ENCODE results near the gene MAS1L.

The MAS1L gene, protein sequence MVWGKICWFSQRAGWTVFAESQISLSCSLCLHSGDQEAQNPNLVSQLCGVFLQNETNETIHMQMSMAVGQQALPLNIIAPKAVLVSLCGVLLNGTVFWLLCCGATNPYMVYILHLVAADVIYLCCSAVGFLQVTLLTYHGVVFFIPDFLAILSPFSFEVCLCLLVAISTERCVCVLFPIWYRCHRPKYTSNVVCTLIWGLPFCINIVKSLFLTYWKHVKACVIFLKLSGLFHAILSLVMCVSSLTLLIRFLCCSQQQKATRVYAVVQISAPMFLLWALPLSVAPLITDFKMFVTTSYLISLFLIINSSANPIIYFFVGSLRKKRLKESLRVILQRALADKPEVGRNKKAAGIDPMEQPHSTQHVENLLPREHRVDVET

DNA sequence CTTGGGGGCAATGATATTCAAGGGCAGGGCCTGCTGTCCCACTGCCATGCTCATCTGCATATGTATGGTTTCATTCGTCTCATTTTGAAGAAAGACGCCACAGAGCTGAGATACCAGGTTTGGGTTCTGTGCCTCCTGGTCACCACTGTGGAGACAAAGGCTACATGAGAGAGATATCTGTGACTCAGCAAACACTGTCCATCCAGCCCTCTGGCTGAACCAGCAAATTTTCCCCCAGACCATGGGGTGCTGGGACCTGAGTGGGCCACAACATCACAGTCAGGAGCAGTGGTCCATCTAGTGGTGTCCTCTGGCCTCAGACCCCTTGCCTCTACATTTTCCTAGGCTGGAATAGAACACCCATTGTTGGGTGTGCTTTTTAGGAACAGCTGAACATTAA, at the start of gene MAS1L:
Gene MAS1L (minus strand): TSS at position 297 of the 400 bp plus-strand sequence. CDS start 54 bp downstream, at position 243.
- no peak for DNase-seq (ENCODE audit: low read depth)

DNA sequence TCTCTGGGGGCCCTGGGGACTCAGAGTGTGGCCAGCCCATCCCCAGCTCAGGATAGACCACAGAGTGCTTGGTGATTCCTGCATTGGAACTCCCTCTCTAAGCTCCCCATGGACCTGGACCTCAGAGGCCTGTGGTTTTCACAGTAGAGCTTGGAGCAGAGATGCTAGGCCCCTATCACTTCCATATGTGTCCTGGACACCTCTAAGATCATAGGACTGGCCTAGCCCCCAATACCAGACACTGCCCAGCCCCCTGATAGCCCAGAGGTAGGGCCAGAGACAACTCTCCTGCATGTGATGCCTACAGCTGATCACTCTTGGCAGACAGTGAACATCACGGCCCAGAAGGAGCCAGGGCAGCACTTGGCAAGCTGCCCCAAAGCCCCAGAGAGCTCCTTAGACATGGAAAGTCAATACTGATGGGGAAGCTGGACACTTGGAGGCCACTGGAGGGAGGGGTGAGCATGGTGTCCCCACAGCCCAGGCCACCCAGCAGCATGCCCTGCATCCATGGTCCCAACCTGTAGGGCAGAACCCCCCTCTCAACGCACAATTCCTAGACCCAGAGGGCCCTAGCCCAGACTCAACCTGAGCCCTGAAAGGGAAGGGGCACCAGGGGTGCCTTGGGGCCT, 44.7 kb upstream of the MAS1L start:
- DNase-seq (ENCODE audit: low read depth), result no peak

DNA sequence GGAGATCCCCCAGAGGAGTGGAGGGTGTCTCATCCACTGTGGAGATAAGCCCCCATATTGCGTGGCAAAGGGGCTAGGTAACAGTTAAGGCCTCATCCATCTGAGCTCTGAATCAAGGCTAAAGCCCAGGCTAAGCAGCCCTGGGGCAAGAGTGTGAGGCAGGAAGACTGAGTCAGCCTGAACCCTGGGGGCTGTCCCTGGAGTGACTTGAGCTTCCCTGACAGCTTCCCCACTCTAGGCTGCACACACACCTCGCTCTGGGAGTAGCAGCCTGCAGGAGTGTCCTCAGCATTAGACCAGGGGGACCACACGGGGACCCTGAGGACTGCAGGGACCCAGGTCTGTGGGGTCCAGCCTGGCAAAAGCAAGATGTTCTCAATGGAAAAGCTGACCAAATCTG, 43.9 kb upstream of the MAS1L start:
- no peak for DNase-seq (ENCODE audit: low read depth)

DNA sequence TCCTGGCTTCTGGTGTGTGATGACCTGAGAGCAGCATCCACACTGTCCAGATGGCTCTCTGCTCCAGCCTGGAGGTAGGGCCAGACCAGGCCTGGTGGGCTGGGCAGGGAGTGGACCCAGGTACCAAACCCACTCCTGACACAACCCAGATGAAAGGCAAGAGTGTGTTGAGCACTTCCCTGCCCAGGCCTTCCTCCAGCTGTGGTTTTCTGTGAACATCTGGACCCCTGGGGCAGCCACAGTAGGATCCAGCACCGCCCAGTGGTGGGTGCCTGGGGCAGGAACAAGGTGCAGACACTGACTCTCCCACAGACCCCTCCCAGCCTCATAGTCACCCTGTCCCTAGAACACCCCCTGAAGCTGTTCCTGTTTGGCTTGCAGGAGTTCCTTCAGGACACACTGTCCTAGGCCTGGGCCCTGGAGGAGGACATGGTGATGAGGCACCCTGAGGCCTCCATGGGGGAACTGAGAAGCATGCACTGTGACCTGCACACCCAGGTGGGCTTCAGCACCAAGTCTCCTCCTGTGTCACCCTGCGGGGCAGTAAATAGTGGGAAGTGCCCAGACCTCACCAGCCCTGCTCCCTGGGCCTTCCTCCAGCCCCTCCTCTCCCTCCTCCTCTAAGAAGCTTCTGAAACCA, 43.0 kb upstream of the MAS1L start:
- no peak for DNase-seq (ENCODE audit: low read depth)

DNA sequence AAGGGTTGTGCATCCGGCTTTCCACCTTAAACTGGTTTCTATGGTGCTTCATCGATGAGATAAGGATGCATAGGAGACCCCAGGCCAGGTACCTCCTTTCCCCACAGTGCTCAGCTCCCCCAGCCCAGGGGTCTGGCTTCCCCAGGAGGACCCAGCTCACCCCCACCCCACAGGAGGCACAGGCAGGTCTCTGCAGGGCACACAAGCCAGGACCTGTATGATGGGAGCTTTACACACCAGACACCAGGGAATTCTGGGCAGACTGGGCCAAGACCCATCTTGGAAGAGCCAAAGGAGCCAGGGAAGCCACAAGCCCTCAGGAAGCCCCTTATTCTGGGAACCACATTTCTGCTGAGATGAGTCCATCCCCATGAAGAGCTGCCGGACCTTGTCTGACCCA, 42.2 kb upstream of the MAS1L start:
- no peak for DNase-seq (ENCODE audit: low read depth)

DNA sequence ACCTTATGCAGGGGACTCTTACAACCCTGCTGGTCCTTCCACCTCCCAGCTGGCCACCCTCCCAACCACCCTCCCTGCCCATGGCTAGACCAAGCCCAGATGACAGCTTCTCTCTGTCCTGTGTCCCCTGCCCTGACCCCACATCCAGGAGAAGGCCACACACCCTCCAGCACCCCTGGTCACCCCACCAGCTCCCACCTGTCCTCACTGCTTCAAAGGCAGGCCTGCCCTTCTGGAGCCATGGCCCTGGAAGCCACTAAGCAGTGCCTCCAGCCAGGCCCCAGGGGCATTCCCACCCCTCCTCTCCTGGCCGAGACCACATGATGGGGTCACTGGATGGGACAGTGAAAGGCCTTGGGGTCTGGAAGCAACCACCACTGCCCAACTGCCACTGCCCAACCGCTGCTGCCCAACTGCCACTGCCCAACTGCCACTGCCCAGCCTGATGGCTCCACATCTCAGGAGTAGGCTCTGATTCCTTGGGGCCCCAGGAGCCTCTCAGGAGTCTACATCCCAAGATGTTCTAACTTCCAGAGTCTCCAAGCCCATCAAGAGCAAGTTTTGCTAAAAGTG, 41.3 kb upstream of the MAS1L start:
- DNase-seq (ENCODE audit: low read depth), result no peak

DNA sequence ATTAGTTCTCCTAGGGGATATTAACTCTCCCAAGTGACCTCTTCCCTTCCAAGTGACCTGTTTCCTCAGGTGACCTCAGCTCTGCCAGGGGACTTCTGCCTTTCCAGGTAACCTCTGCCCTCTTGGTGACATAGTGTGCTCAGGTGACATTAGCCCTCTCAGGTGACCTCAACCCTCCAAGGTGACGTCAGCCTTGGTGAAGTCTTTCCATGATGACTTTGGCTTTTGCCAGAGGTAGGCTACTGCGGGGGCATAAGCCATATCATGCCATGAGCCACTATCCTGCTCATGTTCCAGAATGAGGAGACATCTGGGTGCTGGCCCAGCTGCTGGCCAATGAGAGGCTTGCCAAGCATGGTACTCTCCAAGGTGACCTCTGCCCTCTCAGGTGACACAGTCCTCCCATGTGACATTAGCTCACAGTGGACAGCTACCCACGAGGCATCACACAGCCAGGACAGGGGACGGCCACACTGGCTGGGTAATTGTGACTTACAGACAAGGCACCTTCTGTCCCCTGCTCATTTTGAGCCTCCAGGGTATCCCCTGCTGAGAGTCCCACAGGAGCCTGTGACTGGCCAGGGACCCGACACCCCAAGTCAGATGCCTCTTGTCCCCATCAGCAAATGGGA, 40.7 kb upstream of the MAS1L start:
- DNase-seq (ENCODE audit: low read depth), result no peak

DNA sequence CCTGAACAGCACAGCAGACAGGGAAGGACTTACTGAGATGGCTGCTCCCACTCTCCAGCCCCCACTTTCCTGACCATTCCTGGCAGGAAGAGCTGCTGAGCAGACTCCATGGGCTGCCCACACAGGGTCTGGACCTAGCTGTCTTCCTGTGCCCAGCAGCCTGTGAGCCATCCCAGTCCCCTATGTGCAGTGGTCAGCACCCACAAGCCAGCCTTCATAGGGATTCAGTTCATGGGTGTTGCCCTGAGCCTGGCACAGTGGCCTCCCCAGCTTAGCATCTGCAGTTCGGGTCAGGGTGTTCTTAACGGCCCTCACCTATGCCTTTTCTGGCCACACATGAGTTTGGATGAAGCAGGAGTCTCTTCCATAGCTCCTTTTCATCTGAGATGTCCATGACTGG, 39.8 kb upstream of the MAS1L start:
- DNase-seq (ENCODE audit: low read depth), result no peak

DNA sequence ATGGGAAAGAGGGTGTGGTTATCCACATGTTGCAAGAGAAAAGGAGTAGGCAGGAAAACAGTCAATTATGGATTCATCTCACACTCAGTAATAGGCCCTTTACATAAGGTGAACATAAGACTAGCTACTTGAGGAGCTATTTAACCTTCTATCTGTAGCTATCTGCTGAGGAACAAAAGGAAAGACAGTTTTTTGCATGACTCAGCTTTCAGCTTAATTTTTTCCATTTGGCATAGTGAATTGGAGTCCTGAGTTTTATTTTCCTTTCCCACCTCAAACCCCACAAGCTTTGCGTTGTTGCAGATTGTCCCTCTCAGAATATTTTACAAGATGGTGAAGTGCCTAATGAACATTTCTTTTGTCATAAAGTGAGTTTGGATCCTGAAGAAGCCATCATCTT, 39.4 kb upstream of the MAS1L start:
- no peak for DNase-seq (ENCODE audit: low read depth)

DNA sequence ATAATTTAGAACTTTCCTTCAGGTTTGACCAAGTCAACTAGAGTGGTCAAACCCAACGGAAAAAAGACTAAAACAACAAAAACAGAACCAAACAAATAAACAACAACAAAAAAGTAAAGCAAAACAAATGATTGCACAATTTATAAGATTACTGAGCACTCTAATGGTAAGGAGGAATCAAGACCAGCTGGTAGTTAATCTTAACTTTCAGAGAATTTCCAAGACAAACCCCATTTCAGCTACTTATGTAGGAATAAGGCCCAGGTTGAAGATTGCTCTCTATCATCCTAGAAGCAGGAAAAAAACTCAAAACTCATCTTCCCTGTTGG, 37.5 kb upstream of the MAS1L start:
- no peak for DNase-seq (ENCODE audit: low read depth)

DNA sequence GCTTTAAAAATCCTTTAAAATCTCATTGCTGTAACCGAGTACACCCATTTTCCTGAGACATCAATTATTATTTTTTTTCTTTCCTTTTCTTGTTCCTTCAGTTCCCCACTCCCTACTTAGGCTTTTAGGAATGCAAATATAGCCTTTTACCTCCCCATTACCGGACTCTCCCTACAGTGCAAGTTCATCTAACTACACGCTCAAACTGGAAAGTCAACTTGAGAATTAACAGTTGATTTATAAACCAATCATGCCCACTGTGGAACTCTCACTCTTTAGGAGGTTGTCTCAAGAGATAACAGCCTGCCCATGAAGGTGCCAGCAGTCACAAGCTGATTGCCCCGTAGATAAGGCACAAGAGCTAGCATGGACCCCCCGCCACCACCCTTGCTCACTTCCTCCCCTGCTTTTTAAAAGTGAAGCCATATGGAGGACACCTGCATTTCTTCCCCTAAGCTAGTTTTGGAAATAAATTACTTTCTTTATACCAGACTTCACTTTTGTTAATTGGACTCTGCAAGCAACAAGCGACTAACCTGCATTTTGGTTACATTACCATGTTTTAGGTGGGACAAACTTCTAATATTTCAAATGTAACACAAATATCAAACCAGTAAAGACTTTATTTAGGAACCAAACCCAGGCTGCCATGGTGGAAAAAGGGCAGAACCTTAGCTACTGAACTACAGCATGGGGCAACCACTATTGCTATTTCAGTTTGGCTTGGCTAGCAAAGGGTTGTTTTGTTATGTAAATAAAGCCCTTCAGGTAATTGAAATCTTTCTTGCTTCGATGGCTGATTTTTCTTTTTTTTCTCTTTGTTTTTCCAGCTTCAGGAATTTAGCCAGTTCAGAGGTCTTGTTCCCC, 36.9 kb upstream of the MAS1L start:
- DNase-seq (ENCODE audit: low read depth), result no peak

DNA sequence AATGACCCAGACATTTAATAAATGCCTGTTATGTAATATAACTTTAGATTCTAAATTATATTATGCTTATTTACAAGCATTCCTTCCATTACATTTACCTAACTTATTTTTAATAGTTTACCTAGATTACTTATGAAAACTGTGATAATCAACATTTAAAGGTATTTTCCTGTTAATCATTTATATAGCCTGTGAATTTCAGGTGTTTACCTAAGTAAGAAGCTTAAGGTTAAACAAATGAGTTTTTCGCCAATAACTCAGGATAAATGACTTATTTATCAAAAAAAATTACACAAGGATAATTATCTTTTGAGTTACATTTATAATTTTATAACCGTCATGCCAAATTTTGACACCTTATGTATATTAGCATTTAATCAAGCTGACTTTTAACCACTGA, 36.3 kb upstream of the MAS1L start:
- no peak for DNase-seq (ENCODE audit: low read depth)

DNA sequence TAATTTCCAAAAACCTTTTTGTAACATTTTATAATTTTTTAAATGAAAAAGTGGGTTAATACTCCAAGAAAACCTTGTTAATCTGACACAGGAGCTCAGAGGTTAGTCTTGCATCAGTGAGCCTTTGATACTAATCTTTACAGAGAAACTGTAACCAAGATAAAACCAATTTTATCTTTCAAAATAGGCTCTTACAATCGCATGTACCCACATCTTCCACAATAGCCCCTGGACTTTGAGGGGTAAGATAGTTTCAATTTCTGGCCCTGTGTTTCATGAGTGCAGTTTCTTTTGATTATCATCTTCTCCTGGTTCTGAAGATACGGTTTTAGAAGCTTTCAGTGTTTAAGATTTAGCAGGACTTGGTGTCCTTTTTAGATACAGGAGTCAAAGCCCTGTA, 34.5 kb upstream of the MAS1L start:
- DNase-seq (ENCODE audit: low read depth), result no peak

DNA sequence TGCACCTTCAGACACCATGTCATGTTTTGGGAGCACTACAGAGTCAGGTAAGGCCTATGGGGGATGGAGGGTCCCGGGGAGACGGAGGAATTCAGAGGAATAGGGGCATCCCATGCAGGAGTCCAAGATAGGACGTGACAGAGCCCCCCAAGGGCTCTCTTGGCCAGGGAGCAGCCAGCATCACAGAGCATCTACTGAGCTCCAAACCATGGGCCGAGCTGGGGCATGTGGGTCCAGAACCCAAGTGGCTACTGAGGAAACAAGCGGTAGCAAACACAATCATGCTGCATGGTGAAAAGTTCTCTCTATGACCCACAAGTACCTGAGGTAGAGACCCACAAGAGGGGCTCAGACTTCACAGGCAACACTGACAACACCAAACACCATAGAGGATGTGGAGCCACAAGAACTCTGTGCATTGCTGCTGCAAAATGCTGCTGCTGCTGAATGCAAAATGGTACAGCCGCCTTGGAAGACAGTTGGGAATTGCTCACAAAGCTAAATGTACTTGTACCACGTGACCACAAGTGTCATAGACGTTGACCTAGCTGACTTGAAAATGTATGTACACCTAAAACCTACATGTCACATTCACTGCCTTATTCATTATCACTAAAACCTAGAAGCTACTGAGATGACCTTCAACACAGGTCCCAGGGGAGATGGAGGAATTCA, 33.4 kb upstream of the MAS1L start:
- DNase-seq (ENCODE audit: low read depth), result no peak

DNA sequence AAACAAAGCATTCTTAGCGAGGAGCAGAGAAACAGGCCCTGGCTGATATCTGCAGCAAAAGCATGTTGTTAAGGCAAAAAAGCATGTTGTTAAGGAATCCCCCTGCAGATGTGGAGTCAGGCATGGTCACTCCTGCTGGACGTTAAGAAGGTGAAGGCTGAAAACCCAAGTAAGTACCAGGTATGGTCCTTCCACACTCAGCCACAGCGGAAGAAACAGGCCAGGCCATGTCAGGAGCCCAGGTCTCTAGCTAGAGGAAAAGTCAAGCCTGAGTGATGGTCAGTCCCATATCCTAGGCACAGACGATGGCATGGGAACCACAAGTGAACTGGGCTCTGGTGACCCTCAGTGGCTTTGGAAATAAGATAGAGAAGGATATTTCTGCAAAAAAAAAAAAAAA, 32.5 kb upstream of the MAS1L start:
- no peak for DNase-seq (ENCODE audit: low read depth)

DNA sequence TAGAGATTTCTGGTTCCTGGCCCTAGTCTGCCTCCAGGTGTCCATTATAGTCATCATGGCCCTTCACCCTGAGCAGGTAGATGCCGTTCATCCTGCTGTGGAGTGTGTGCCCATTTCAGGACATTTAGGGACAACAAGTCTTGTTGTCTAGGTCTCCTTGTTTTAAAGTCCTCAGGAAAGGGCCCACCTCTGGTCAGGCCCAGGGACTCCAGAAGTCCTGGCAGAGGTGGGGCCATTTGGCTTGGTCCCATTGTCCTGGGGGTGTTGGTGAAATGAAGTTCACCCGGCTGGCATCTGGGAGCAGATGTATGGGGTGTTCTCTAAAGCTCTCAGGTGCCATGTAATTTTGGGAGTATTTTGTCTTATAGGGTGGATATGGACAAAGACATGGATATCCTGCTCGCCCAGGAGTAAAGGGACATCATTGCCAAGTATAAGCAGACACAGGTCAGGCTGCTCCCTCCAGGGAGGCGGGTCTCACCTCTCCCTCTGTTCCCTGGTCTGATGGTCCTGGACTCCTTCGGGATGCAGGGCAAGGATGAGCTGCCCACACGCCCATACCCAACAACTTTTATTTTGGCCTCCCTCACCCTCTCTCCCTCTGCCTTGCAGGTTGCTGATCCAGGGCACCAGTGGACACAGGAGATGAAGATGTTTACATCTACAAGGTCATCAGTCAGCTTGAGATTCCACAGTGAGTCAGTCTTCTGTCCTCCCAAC, 31.7 kb upstream of the MAS1L start:
- DNase-seq (ENCODE audit: low read depth), result no peak

DNA sequence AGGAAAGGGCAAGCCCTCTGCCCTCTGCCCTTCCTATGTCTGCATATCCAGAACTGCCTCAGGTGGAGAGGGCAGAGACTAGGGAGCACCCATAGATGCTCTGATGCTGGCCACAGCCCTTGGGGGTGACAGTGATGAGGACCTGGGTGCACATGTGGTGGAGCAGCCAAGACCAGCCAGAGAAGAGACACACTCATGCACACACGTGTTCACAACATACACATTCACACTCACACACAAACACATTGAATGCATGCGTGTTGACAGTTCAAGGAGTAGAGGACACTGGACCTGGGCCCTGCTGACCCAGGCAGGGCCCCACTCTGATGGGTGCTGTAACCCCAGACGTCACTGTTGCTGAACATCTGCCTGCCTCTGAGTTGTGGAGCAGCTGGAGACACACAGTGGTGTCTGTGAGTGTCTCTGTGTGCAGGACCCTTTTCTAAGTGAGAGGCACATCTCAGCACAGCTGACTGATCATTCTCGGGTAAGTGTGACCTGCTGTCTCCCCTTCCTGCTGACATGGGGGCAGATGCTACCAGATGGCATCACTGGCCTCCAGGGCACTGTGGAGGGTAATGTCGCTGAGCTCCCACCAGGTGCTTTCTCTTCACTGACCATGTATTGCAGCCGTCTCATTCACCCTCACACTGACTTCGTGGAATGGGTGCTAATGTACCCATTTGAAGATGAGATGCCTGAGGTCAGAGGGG, 30.1 kb upstream of the MAS1L start:
- no peak for DNase-seq (ENCODE audit: low read depth)

DNA sequence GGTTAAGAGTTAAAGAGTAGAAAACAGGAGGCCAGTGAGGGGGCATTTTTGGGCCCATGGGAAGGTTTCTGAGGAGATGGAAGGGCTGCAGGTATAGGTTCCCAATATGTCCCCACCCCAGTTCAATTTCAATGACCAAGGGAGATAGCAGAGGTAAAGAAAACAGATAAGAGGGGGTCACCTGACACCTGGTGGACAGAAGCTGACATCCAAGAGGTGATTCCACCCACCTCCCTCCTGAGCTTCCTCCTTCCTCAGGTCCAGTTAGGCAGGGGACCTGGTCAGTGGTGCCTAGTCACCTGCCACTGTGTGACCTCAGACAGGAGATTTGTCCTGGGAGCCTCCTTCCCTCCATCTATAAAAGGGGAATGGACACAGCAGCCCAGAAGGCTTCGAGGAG, 29.5 kb upstream of the MAS1L start:
- DNase-seq (ENCODE audit: low read depth), result no peak

DNA sequence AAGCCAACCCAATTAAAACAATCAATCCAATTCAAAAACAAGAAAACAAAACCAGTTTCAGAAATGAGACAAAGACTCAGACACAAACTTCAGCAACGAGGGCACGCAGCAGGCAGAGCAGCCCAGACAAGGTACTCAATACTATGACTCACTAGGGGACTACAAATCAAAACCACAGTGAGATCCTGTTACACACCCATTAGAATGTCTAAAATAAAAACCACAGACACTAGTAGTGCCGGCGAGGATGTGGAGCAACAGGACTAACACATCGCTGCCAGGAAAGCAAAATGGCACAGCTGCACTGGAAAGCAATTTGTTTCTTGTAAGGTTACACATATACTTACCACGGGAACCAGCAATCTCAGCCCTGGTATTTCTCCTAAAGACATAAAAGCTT, 28.4 kb upstream of the MAS1L start:
- peak; percentile 5 for DNase-seq (ENCODE audit: low read depth)

DNA sequence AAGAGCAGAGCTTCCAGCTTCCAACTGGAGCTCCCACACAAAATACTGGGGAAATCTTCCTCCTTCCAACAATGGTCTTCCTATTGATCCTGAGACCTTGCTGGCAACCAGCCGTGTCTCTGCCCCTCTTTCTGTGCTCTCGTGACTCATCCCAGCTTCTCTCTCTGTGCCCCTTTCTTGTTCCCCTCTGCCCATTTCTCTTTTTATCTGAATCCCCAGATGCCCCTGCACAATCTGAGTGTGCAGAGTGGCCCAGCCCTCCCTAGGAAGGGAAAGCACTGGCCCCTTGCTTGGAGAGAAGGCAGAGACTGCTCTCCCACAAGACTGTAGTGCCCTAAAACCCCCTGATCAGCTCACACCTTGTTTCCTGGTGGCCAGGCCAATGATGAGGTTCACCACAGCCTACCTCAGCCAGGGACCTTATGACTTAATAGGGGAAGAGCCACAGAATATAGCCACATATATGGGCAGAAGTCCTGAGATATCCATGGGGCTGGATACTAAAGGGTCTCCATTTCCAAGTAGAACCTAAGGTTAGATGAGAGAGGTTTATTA, 23.1 kb upstream of the MAS1L start:
- no peak for DNase-seq (ENCODE audit: low read depth)

Measured in activated T-cell treated with anti-CD3 and anti-CD28 coated beads for 1 hour (primary cell).